SK-N-DZ (cell line): Measurements from ENCODE around the gene TSPYL6. TPM values are rescaled to one million over a fixed set of nuclear protein-coding genes. Genes with fewer than 3 reads are reported as not detected.
"Not testable (repeated sequence)": the region's sequence is repeated elsewhere in the genome, so short reads cannot be mapped to it uniquely, and the experiment has no call there.

Experiments
- DNase-seq: peaks from one replicate; pipeline ENCODE4 v3.0.0-alpha.2; 2015; ENCODE audit warnings: low spot score
- polyA plus RNA-seq, 2 experiments: library from polyadenylated mRNA; depleted of rRNA; stranded (reverse); fragments of >200 nt; gene quantifications; 2 replicates each; pipeline ENCODE4 v1.2.3, GENCODE V29; 2014

TSPYL6 gene
- not detected in 2 replicates for polyA plus RNA-seq (2014; cell fraction: cytosol; rRNA removed)
- polyA plus RNA-seq (2014; cell fraction: nucleus; rRNA removed), result 0.11 TPM in 1 of 2 replicates, not detected in the other

DNA sequence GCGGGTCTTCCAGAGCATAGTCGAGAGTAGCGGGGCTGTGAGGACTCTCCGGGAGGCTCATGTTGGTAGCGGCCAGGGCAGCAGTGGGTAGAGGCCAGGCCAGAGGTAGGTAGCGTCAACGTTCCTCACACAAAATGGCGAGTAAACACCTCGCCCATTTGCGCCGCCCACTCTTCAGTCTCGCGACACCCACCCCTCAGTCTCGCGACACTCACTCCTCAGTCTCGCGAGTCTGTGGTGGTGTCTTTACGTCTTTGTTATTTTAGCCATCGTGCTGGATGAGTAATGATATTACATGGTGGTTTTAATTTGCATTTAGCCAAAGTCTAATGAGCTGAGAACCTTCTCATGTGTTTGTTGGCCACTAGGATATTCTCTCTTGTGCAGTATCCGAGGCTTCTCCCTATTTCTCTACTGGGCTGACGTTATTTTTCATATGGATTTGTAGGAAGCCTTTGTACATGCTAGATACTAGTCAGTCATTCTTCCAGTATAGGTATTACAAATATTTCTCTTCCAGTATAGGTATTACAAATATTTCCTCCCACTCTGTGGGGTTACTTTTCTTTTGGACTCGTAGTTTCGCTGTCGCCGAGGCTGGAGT, at the start of gene TSPYL6:
Gene TSPYL6, minus strand, starts transcription at position 139 of the 604 bp plus-strand sequence. Its CDS starts 78 bp downstream, at position 61.
- no peak for DNase-seq

DNA sequence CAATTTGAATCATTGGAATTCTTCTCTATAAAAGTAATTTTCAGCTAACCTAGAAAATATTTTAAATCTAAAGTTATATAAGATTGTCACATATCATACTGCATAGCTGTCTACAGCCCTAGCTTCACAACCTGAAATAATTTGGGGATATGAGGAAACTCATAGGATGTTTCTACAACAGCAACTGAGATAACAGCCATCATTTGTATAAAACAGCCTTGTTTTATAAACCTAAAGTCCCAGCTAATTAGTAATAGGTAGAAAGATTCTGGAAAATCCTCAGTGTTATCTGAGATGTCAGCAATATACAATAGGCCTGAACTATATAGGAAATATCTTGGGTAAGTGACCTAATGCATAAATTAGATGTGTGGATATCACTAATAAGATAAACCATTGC, 47.6 kb upstream of the TSPYL6 start:
- no peak for DNase-seq

DNA sequence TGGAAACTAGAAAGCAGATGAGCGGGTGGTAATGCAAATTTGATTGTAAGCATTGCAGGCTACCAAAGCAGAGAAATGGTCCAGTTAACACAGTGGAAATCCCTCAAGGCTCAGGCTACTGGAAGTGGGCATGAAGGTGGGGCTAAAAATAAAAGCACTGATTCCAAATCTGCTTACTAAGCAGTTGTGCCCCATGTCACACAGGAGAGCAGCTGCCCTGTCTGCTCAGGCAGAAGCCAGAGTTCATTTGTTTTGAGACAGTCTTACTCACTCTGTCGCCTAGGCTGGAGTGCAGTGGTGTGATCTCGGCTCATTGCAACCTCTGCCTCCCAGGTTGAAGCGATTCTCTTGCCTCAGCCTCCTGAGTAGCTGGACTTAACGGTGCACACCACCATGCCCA, 42.5 kb upstream of the TSPYL6 start:
- no peak for DNase-seq

DNA sequence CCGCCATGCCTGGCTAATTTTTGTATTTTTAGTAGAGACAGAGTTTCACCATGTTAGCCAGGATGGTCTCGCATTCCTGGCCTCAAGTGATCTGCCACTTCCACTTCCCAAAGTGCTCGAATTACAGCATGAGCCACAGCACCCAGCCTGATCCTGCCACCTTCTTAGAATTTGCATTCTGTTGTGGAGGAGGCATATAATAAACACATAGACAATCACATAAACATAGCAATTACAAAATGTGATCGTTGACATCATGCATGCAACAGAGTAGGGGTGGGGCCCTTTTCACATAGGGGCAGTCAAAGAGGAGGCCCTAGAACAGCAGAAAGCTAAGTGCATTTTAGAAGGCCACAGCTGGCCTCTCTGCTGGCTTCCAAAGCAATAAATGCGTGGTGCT, 39.9 kb upstream of the TSPYL6 start:
- no peak for DNase-seq

DNA sequence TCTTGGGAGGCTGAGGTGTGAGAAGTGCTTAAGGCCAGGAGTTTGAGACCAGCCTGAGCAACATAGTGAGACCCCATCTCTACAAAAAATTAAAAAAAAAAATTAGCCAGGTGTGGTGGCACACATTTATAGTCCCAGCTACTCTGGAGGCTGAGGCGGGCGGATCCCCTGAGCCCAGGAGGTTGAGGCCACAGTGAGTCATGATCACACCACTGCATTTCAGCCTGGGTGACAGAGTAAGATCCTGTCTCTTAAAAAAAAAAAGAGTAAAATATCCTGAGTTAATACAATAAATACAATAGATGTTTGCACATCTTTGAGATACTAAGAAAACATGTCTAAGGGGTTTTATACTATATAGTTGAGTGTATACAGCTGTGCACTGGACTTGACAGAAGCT, 38.6 kb upstream of the TSPYL6 start:
- DNase-seq, result not testable (repeated sequence)

DNA sequence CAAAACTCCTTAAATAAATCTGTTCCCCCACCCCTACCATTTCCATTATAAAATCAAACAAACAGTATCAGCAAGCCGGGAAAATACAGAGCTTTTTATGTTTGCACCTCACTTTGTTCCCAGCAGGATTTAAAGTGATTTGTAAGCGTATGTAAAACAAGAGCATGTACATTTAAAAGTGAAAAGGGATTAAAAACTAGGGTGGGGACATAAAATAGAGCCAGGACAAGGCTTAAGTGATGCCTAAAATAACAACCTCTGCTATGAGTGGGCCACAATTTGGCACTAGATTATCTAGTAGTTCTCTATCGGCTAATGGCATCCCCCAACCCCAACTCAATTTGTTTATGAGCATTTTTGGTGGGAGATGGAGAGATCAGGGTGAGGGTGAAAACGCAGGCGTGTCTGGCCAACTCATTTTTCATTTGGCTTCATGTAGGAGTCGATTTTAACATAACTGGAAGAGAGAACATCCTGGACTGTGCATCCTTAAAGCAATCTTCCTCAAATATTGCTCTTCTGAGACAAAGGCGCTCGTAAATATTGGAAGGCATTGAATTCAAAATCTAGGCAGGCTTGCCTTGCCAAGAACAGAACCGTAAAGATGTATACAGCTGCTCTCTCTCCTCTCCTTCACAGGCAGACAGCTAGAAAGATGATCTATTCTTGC, 34.5 kb upstream of the TSPYL6 start:
- no peak for DNase-seq

DNA sequence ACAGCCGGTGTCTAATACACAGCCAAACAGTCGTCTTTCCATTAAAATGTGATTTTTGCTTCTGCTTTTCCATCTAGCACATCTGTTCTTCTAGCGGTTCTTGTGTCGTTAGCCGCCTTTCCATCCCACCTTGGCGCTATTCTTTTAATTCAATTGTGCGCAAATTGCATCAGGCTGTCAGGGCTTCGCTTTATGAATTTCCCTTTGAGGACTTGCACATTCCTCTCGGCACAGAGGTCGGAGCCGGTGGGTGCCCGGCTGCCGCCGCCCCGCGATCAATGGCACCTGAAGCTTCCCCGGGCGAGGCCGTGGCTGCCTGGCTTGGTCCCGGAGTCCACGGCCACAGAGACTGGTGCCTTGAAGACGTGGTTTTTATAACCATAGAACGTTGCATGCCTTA, 33.9 kb upstream of the TSPYL6 start:
- DNase-seq, result peak; percentile 69

DNA sequence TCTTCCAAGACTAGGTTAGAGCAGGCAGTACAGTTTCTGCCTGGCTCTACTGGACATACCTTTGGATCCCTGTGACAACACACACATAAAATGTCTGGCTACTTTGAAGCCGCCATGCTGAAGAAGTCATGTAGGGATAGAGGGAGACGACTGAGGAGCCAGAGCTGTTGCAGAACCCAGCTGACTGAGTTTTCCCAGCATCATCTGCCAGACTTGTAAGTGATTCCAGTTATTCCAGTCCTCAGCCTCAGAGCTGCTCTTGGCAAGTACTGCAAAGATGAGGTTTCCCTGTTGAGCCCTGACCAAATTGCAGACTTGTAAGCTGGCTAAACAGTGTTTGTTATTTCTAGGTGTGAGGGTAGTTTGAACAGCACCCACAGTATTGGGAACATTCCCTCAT, 31.5 kb upstream of the TSPYL6 start:
- no peak for DNase-seq

DNA sequence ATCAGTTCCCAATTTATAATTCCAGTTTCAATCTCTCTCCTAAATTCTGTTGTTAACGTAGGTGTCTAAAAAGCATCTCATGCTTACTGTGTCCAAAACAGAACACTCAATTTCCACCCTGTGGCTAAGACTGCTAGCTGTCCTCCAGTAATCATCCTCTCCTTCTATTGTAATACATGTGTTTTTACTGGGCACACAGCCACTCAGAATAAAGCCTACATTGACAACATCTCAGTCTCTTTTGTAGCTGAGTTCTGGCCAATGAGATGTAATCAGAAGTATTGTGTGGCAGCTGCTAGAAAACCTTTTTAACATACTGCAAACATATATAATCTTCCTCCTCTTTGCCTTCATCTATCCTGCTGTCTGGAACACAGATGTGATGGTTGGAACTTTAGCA, 29.4 kb upstream of the TSPYL6 start:
- no peak for DNase-seq

DNA sequence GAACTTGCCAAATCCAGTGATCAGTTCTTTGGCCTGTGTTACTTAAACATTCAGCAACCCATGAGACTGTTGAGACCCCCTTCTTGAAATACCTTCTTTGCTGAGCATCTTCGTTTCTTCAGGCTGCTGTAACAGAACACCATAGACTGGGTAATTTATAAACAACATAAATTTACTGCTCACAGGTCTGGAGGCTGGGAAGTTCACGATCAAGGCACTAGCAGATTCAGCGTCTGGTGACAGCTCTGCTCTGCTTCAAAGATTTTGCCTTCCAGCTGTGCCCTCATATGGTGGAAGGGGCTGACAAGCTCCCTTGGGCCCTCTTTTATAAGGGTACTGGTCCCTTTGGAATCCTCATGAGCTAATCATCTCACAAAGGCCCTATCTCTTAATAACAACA, 28.8 kb upstream of the TSPYL6 start:
- DNase-seq, result no peak

DNA sequence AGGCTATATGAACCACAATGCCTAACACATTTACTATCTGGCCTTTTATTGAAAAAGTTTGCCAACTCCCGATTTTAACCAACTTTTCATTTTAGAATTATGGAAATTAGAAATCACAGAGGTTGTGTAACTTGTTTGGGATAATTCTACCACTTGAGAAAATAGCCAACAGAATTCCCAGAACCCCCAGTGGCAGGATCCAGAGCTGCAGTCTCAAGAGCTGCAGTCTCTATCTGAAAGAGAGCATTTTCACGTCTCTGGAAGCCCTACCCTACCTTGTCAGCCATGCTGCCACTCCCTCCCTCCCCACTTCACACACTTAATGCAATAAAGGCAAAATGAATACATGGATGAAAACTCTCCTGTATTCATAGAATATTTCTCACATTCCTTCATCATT, 23.4 kb upstream of the TSPYL6 start:
- DNase-seq, result no peak

DNA sequence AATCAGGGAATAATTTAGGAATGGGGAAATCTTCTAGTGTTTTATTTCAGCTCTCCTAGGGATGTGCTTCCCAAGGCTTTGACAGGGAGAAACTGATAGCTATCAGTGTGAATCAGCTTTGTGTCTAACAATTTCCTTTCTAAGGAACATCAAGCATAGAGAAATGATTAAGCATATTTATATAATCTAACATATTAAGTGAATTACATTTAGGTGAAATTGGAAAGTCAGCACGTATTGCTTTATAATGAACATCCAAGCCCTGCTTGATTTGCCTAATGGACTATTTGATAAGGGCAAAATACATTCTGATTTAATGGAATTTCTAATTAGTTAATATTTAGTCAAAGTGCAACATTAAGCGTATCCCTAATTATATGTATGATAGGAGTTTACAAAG, 19.5 kb upstream of the TSPYL6 start:
- DNase-seq, result no peak

DNA sequence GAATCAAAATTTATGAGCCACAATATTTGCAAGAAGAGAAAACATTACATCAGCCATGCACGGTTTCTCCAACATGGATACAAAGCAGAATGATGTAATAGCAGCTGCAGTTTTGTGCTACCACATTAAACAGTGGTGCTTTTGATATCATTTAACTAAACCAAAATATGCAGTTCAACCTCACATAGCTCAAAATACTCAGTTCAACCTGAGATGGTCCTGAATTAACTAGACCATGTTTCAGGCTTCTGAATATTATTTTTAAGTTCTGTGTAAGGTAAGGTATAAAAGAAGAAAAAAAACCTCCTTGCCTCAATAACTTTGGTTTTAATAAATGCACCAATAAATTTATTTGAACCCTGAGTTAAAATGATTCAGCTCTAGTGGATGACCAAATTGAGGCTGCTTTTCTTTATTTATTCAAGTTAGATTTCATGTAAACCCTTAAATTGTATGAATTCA, 18.8 kb upstream of the TSPYL6 start:
- DNase-seq, result no peak

DNA sequence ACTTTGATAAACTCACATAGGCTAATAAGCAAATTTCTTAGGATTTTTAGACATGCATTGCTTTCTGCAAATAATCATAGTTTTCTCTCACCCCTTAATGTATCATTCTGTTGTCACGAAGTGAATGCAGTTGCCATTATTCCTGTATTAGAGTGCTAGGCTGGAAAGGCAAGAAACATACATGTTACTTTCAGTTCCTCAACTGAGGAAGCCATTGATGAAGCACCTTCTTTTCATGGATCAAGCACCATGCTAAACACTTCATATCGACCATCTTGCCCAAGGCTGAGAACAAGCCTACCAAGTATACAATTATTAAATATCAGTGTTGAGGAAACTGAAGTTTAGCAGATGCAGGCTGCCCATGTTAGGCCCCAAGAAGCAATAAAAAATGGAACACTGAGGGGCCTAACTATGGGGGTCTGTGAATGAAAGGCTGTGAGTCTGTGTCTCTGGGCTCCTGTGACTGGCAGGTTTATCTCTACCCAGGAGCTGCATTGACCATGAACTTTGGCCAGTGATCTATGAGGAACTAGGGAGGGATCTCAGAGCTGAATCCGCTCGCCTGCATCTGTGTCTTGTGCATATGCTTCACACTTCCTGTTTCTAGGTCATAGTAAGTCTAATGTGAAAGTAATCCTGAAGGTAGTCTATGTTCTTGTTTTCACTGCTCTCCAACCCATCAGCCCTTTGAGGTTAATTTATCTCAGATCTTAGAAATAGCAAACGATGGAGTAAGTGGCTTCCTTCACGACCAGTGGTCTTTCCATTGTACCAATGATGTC, 16.0 kb upstream of the TSPYL6 start:
- DNase-seq, result no peak

DNA sequence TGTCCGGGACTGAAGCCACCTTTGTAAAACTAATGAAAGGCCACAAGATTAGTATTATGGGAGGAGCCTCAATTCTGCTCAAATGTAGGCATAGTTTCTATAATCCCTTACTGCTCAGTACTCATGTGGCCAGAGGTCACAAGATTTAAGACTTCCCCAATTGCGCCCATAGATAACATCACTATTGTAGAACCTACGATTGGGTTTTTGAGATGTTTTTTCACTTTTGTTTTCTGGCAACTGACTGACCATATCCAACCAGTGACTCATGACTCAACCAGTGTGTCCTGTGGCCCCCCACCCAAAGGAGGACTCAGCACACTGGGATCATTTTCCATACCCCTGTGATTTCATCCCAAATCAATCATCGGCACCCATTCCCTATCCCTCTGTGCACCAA, 15.2 kb upstream of the TSPYL6 start:
- DNase-seq, result no peak

DNA sequence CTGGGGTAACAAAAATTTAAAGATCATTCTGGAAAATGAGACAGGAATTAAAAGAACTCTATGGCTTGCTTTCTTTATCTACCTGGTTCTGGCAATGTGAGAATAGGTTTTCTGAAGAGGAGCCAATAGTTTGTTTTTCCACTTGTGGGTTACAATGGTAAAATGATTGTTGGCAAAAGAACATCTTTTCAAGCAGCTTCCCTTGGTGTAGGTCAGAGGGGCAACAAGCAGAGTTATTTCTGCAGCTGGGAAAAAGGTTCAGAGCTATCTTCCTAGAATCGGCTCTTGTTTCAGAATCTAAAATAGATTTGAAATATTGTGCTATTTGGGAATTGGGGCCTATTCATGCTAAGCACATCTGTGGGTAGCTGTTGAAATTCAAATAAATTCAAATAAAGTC, 11.5 kb upstream of the TSPYL6 start:
- no peak for DNase-seq

DNA sequence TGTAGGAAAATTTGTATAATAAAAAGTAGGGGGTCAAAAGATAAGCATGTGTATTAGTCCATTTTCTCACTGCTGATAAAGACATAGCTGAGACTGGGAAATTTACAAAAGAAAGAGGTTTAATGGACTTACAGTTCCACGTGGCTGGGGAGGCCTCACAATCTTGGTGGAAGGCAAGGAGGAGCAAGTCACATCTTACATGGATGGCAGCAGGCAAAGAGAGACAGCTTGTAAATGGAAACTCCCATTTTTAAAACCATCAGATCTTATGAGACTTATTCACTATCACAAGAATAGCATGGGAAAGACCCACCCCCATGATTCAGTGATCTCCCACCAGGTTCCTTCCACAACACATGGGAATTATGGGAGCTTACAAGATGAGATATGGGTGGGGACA, 9.1 kb upstream of the TSPYL6 start:
- not testable (repeated sequence) for DNase-seq

DNA sequence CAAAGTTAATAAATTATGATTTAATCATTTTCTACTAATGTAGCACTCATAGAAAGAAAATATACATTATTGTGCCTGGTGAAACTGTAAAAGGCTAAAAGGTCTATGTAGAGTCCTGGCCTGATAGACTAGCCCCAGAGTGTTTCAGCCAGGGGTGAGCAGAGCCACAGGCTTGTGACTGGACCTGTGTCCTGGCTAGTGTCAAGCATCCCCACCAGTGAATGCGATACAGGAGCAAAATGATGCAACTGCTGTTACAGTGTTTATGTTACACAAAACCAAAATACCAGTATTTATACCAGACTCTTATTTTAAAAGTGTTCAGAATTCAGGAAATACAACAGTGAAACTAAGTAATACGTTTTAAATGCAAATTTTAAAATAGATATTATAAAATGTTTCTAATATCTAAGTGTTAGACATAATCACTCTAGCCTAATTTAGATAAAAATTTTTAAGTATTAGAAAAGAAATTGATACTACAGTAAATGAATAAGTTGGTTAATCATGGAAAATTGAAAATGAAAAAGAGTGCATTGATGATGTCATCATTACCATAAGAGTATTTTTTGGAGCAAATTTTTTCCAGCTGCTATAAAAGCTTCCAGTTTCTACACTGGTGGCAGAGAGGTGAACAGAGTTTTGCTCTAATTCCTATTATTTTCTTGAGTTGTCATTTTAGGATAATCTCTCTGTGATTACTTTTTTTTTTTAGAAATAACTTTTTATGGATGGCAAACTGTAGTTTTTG, 6.2 kb upstream of the TSPYL6 start:
- peak; percentile 9 for DNase-seq

DNA sequence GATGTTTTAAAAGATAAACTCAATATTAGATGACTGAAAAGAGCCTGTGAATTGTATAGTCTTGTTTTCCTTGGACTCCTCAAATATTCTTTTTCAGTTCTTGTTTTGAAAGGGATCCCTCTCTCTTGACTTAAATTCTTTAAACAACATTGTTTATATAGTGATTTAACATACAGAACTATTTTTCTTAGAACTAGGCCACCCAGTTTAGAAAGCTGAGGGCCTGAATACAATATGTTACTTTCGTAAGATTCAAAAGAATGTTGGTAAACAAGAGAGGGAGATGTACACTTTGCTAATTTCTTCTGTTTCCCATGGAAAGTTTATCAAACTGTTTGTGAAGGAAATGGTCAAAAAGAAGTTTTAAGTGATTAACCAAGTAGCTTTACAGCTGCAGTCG, 5.5 kb upstream of the TSPYL6 start:
- no peak for DNase-seq

DNA sequence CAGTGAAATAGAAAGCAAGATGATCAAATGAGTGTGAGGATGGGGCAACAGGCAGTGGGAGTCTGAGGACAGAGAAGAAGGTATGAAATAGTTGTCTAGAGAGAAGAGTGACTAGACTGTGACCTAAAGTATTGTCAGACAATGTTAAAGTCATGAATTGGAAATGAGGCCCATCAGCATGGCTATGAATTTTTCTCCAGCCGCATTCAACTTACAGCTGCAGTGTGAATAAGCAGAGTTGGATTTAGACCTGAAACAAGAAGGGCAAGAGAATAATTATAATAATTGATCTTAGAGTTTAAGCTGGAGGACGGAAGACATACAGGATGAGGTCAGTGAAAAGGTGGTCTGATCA, 4.2 kb upstream of the TSPYL6 start:
- no peak for DNase-seq

DNA sequence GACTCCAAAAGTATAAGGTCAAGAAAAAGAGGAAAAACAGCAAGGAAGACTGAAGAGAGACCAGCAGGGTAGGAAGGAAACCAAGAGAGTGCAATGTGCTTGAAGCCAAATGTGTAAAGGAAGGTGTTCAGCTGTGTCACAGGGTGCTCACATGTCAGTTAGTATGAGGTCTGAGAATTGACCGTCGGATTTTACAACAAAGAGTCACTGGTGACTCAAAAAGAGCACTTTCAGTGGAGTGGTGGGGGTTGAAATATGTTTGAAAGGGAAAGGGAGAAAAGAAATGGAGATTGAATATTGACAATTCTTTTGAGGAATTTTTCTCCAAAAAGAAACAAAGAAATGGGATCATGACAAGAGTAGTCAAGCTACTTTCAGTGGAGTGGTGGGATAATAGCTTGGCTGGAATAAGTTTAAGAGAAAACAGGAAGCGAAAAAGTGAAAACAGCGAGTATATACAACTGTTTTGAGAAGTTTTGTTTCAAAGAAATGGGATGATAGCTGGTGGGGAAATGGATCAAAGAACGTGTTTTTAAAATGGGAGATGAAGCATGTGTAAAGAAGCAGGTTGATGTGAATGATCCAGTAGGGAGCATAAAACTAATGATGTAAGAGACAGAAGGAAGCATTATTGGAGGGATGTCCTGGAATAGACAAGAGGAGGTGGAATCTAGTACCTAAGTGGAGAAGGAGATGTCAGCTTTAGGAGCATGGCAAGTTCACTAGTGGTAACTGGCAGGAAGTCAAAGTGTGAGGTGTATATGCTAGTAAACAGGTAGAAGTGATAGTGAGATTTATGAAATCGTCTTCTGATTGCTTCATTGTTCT, 3.6 kb upstream of the TSPYL6 start:
- DNase-seq, result no peak
